Stimulated activated naive CD8-positive, alpha-beta T cell treated with anti-CD3 and anti-CD28 coated beads, Interleukin-15, Interleukin-2, amounts not matched to agents 100 ng/mL and 50 ng/mL, for 24 hours (primary cell): ENCODE data around the gene DOK5.

Experiments
- H3K27ac Mint-ChIP-seq: one replicate; pipeline ENCODE4 v1.8.0; 2021; ENCODE audit warnings: mild to moderate bottlenecking, mixed read lengths
- H3K27me3 Mint-ChIP-seq: one replicate; pipeline ENCODE4 v1.8.0; 2021; ENCODE audit warnings: mixed read lengths
- H3K36me3 Mint-ChIP-seq: one replicate; pipeline ENCODE4 v1.8.0; 2021; ENCODE audit warnings: low read depth, mixed read lengths
- H3K4me1 Mint-ChIP-seq: one replicate; pipeline ENCODE4 v1.8.0; 2021; ENCODE audit warnings: low read depth, mixed read lengths
- H3K4me3 Mint-ChIP-seq: one replicate; pipeline ENCODE4 v1.8.0; 2021; ENCODE audit warnings: mild to moderate bottlenecking, mixed read lengths
- H3K9me3 Mint-ChIP-seq: one replicate; pipeline ENCODE4 v1.8.0; 2021; ENCODE audit warnings: mixed read lengths

Gene DOK5

DNA sequence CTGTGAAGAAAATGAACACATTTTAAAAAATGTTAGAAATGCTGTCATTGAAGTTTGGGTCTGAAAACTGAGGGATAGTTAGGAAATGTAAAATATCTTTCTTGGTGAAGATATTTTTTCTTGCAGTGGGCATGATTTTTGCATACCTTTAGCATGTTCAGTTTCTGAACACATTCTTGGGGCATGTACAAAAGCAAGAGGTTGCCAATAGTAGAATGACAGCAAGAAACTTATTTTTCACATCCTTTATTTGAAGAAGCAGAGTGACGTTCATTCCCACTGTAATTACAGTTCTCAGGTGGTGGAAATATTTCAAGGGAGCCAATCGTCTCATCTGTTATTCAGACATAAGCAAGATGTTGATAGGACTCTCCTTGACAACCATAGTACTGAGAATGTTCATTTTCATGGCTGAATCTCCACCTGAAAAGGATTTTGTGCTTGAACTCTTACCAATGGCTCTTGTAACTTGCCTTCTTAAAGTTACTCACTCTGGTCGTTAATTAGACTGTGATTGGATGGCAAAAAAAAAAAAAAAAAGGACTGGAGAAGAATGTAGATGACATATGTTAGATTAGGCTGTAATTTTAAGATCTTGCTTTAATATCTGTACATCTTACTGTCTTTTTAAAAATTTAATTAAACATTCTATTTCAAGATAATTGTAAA lies 74.4 kb downstream of the DOK5 start:
- no peak overlapping the region for H3K27ac Mint-ChIP-seq
- H3K4me1 Mint-ChIP-seq, result peaks cover 8% of the 10 kb centered on the region
- H3K27me3 Mint-ChIP-seq, result peaks cover 3% of the 10 kb centered on the region
- H3K9me3 Mint-ChIP-seq, result no peaks in the 10 kb centered on the region
- no peaks in the 10 kb centered on the region for H3K36me3 Mint-ChIP-seq
- H3K4me3 Mint-ChIP-seq, result no peak overlapping the region

DNA sequence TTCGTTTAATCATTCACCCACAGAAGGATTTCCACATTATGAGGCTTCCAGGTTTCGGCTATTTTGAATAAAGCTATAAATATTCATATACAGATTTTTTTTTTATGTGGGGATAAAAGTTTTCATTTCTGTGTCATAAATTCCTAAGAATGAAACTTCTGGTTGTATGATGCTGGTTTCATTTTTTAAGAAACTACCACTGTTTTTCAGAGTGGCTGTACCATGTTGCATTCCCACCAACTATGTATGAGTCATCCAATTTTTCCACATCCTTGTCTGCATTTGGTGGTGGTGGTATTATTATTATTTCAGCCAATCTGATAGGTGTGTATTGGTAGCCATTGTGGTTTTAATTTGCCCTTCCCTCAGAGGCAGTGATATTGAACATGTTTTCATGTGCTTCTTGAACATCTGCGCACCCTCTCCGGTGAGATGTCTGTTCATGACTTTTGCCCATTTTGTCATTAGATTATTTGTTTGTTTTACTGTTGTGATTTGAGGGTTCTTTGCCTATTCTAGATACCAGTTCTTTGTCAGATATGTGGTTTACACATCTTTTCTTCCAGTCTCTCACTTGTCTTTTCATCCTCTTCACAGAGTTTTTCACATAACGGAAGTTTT lies 75.5 kb downstream of the DOK5 start:
- Mint-ChIP-seq H3K27ac (no peak overlapping the region), H3K36me3 (no peaks in the 10 kb centered on the region), H3K9me3 (no peaks in the 10 kb centered on the region), H3K4me3 (no peak overlapping the region), H3K4me1 (peaks cover 8% of the 10 kb centered on the region), H3K27me3 (peaks cover 3% of the 10 kb centered on the region)

DNA sequence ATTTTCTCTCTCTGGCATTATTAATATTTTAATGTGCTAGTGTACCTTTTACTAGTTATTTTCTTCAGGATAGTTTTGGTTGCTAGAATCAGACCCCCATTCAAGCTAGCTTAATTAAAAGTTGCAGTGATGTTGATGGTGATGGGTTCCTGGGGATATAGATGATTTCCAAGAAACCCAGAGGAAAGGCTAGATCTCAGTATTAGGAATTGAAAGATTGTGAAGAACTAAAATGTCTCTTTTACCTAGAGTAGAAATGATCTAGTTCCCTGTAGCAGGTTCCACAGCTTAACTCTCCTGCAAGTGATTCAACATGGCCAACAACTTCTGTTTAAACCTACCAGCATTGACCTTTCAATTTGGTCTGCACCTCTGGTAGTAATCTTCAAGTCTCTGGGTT lies 78.6 kb downstream of the DOK5 start:
- Mint-ChIP-seq H3K4me3 (no peak overlapping the region), H3K27ac (no peak overlapping the region), H3K27me3 (peaks cover 3% of the 10 kb centered on the region)

DNA sequence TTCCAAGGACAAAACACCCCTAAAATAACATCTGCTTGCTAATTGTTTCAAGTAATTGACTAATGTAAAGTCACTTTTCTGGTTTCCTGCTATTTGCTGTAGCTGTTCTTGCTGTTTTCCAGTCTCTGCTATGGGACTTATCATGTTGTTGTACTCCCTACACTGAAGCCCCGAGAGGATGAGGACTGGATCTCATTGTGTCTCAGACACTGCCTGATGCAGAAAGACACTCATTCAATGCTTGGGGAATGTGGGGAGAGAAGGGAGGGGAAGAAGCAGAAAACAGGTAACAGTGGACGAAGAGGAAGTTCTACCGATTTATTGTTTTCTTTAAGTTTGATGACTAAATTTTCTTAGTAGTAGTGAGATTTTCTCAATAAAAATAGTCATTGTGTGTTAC lies 79.8 kb downstream of the DOK5 start:
- Mint-ChIP-seq H3K4me1 (peaks cover 8% of the 10 kb centered on the region), H3K27ac (no peak overlapping the region), H3K4me3 (no peak overlapping the region), H3K9me3 (peaks cover 4% of the 10 kb centered on the region), H3K36me3 (no peaks in the 10 kb centered on the region), H3K27me3 (peaks cover 3% of the 10 kb centered on the region)

More for the DNA sequence above, 78.6 kb downstream of the DOK5 start:
- H3K4me1 Mint-ChIP-seq, result peaks cover 8% of the 10 kb centered on the region
- H3K9me3 Mint-ChIP-seq, result peaks cover 2% of the 10 kb centered on the region
- H3K36me3 Mint-ChIP-seq, result no peaks in the 10 kb centered on the region

DNA sequence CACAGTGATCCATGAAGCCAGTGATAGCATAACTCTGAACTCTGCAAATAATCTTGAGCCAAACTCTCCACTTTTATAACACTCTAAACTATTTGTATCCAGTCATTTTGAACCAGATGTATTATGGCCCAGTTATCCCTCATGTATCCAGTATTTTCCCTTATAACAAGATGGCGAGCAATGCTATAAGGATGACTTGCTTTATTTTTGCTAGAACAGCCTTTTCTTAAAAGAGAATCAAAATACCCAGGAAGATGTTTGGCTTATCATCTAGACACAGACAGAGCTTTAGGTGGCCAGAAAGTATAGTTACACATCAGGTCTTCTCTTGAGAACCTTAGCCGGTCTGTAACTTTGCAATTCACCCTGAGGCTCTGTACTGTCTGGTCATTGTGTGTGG lies 81.0 kb downstream of the DOK5 start:
- H3K9me3 Mint-ChIP-seq, result peaks cover 4% of the 10 kb centered on the region
- H3K36me3 Mint-ChIP-seq, result no peaks in the 10 kb centered on the region
- no peaks in the 10 kb centered on the region for H3K4me1 Mint-ChIP-seq
- no peak overlapping the region for H3K4me3 Mint-ChIP-seq
- H3K27me3 Mint-ChIP-seq, result peaks cover 3% of the 10 kb centered on the region
- no peak overlapping the region for H3K27ac Mint-ChIP-seq

DNA sequence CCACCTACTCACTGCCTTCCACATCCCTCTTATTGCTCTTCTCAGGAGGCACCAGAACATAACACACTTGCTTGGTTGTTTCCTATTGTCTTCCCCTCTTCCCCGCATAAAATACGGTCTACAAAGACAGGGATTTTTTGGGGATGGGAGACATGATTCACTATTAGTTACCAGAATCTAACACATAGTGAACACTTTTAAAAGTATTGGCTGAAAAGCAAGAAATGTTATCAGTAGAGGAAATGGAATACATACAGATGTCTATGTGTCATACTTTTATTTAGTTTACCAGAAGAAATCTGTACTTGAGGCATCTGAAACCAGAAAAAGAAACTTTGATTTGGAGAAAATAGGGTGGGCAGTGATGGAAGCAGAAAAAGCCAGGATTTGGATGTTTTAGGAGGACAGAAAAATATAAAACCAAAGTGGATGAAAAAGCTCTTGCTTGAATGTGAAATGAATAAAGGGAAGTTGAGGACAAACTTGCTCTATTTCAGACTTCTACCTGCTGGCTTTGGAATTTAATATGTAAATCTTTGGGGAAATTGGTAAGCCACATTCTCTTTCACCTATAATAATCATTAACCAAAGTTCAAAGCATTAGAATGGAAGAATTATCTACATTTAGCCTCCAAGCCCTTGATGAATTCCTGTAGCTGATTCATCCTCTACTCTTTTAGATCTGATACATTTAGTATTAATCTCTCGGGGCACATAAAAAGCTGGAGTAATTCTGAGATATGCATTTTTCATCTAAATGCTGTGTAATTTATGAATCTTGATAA lies 82.6 kb downstream of the DOK5 start:
- Mint-ChIP-seq H3K27me3 (peaks cover 3% of the 10 kb centered on the region), H3K36me3 (no peaks in the 10 kb centered on the region), H3K4me3 (no peak overlapping the region), H3K4me1 (no peaks in the 10 kb centered on the region), H3K9me3 (peaks cover 4% of the 10 kb centered on the region), H3K27ac (no peak overlapping the region)

DNA sequence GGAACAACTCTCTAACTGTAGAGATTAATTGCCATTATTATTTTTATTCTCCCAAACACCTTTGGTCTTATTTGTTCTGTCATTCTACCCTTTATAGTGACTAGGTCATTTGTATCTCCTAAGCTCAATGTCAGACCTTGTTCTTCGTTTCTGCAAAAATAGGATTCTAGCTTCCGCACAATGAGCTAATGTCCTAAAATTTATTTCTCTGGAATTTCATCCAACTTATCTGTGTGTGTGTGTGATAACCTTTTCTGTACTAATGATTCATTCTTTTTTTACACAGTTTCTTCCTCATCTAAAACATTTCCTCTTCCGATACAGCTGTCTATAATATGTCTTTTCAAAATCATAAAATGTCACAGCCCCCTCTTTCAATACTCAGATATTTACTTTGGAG lies 84.5 kb downstream of the DOK5 start:
- no peak overlapping the region for H3K4me3 Mint-ChIP-seq
- H3K9me3 Mint-ChIP-seq, result peaks cover 4% of the 10 kb centered on the region
- H3K27me3 Mint-ChIP-seq, result no peaks in the 10 kb centered on the region
- H3K27ac Mint-ChIP-seq, result no peak overlapping the region
- H3K4me1 Mint-ChIP-seq, result no peaks in the 10 kb centered on the region
- H3K36me3 Mint-ChIP-seq, result no peaks in the 10 kb centered on the region

DNA sequence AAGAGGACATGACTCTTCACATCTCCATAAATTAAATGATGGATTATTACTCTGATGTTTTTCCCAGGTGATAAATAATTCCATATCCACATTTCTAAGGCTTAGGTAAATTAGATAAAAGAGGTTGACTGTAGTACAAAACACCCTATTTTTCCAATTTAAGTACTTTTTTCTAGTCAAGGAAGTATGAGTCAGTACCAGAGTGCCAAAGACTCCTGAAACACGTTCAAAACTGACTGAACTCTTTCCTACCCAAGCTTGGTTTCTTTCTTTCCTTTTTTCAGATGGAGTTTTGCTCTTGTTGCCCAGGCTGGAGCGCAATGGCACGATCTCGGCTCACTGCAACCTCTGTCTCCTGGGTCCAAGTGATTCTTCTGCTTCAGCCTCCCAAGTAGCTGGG lies 85.0 kb downstream of the DOK5 start:
- H3K9me3 Mint-ChIP-seq, result peaks cover 4% of the 10 kb centered on the region
- no peaks in the 10 kb centered on the region for H3K4me1 Mint-ChIP-seq

DNA sequence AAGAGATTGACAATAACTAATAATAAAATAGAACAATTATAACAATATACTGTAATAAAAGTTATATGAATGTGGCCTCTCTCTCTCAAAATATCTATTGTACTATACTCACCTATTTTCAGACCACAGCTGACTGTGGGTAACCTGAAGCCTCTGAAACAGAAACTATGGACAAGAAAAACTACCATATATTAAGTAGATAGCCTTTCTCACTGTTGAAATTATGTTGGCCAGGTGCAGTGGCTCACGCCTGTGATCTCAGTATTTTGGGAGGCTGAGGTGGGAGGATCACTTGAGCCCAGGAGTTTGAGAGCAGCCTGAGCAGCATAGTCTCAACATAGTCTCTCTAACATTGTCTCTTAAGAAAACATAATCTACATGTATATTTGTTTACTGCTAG lies 89.9 kb downstream of the DOK5 start:
- no peaks in the 10 kb centered on the region for H3K36me3 Mint-ChIP-seq
- H3K9me3 Mint-ChIP-seq, result no peaks in the 10 kb centered on the region
- peaks cover 3% of the 10 kb centered on the region for H3K27me3 Mint-ChIP-seq

More for the DNA sequence above, 85.0 kb downstream of the DOK5 start:
- no peaks in the 10 kb centered on the region for H3K27me3 Mint-ChIP-seq
- H3K4me3 Mint-ChIP-seq, result no peak overlapping the region
- no peaks in the 10 kb centered on the region for H3K36me3 Mint-ChIP-seq
- no peak overlapping the region for H3K27ac Mint-ChIP-seq

DNA sequence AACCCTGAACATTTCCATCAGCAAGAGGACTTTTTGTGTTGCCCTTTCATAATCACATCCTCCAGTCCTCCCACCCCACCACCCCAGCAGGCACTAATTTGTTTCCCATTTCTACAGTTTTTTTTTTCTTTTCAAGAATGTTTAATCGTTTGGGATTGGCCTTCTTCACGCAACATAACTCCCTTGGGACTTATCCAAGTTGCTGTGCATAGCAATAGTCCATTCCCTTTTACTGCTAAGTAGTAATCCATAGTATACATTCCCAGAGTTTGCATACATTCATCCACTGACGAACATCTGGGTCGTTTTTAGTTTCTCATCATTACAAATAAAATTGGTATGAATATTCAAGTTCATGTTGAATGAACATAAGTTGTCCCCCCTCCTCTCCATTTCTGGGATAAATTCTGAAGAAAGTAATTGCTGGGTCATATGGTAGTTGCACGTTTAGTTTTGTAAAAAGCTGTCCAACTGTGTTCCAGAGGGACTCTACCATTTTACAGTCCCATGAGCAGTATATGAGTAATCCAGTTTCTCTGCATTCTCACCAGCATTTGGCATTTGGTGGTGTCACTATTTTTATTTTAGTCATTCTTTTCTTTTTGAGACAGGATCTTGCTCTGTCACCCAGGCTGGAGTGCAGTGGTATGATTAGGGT lies 90.8 kb downstream of the DOK5 start:
- Mint-ChIP-seq H3K4me1 (no peaks in the 10 kb centered on the region), H3K36me3 (no peaks in the 10 kb centered on the region), H3K27me3 (peaks cover 3% of the 10 kb centered on the region), H3K9me3 (no peaks in the 10 kb centered on the region), H3K27ac (no peak overlapping the region), H3K4me3 (no peak overlapping the region)

More for the DNA sequence above, 89.9 kb downstream of the DOK5 start:
- no peak overlapping the region for H3K27ac Mint-ChIP-seq
- H3K4me1 Mint-ChIP-seq, result no peaks in the 10 kb centered on the region
- no peak overlapping the region for H3K4me3 Mint-ChIP-seq

DNA sequence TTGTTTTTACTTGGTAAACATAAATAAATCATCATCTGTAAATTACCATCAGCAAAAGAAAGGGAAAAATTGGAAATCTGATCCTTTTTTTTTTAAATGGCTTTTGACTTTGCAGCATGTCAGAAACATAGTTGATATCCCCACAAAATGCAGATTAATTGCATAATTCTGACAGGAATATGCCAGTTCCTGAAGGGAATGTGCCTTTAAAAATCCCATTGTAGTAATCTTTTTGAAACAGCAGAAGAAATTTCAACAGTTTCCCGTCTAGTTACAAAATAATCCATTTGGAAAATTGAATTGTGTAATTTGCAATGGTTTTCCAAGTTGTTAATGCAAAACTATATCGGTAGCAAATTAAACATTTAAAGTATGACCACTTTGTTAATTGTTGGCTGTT lies 95.2 kb downstream of the DOK5 start:
- Mint-ChIP-seq H3K4me3 (no peak overlapping the region), H3K27me3 (peaks cover 6% of the 10 kb centered on the region), H3K36me3 (no peaks in the 10 kb centered on the region), H3K27ac (no peak overlapping the region), H3K4me1 (no peaks in the 10 kb centered on the region), H3K9me3 (no peaks in the 10 kb centered on the region)

DNA sequence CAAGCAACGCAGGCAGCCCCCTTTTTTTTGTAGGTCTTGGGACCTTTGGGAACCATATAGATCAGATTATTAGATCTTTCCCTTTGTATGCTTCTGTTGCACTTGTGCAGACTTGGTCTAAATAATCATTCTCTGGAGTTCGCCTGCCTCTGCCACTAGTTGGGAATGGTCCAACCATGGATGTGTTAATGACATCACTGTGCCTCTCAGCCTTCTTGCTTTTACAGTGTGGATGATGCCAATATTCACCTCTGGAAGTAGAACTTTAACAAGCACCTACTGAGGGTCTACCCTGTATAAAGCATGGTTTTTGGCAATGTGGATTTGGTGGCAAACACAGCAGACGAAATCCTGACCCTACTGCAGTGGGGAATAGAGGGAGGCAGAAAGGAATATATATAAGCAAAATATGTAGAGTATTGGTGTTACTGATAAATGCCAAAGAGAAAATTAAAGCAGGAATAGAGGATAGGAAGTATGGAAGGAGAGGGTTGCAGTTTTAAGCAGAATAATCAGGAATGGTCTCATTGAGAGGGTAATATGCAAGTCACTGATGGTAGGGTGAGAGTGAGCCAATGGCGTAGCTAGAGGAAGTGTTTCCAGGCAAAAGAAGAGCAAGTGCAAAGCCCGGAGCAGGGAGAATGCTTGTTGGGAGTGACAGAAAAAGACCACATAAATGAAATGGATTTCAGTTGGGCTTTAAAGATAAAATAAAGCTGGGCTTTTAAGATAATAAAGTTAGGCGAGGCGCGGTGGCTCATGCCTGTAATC lies 97.5 kb downstream of the DOK5 start:
- Mint-ChIP-seq H3K4me1 (no peaks in the 10 kb centered on the region), H3K27ac (no peak overlapping the region)

DNA sequence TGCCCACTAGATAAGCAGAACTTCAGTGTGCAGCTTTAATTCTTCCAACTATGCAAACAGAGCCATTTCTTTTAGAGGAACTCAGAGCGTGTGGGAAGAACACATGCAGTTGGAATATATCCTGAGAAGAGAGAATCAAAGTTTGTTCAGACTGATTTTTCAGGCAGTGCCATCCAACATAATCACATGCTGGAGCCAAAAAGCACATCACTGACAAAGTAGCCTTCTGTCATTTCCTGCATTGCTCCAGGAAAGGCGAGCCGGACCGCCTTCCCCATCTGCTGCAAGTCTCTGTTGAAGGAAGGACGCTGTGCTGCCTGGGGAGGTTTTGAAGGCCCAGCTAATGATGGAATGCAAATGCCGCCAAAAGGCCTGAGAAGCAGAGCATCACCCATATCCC lies 98.4 kb downstream of the DOK5 start:
- H3K36me3 Mint-ChIP-seq, result no peaks in the 10 kb centered on the region
- H3K27me3 Mint-ChIP-seq, result peaks cover 3% of the 10 kb centered on the region
- H3K4me1 Mint-ChIP-seq, result no peaks in the 10 kb centered on the region
- H3K4me3 Mint-ChIP-seq, result no peak overlapping the region
- H3K9me3 Mint-ChIP-seq, result no peaks in the 10 kb centered on the region
- H3K27ac Mint-ChIP-seq, result no peak overlapping the region

More for the DNA sequence above, 97.5 kb downstream of the DOK5 start:
- H3K9me3 Mint-ChIP-seq, result no peaks in the 10 kb centered on the region
- H3K36me3 Mint-ChIP-seq, result no peaks in the 10 kb centered on the region
- peaks cover 6% of the 10 kb centered on the region for H3K27me3 Mint-ChIP-seq
- H3K4me3 Mint-ChIP-seq, result no peak overlapping the region

DNA sequence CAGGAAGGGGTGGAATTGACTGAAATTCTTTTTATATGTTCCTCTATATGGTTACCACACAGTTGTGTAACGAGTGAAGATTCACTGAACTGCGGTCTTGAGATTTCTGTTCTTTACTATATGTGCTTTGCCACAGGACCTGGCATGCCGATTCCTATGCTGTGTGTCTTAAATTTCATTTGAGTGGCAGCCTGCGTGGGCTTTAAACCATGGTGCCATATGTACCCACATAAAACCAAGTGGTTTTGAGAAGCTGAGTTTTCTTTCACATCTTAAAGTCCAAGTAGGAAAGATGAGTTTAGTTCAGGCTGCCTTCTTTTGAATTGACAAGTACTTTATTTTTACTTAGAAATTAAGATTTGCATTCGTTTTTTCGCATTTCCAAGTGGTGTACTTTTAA lies 101.1 kb downstream of the DOK5 start:
- H3K4me1 Mint-ChIP-seq, result no peaks in the 10 kb centered on the region
- H3K4me3 Mint-ChIP-seq, result no peak overlapping the region
- peaks cover 6% of the 10 kb centered on the region for H3K27me3 Mint-ChIP-seq
- no peak overlapping the region for H3K27ac Mint-ChIP-seq
- no peaks in the 10 kb centered on the region for H3K36me3 Mint-ChIP-seq
- H3K9me3 Mint-ChIP-seq, result no peaks in the 10 kb centered on the region
